H1 (cell line): Measurements from ENCODE around the gene SORCS3. TPM values are rescaled to one million over a fixed set of nuclear protein-coding genes. Genes with fewer than 3 reads are reported as not detected.

Experiments
- CTCF ChIA-PET: fragments of 300-600 bp; sonication (Branson Sonifier 250); formaldehyde crosslinking; loops from one replicate; lab custom pipeline; 2021; ENCODE audit not compliant: partially characterized antibody; lab: Charles Lee
- POLR2A ChIA-PET: fragments of 300-600 bp; sonication (Branson Sonifier 250); formaldehyde crosslinking; loops from one replicate; lab custom pipeline; 2021; ENCODE audit warnings: inconsistent platforms; ENCODE audit not compliant: partially characterized antibody; lab: Charles Lee
- DNase-seq, 2 experiments: peaks; one replicate each; pipeline versions ENCODE4 v3.0.0 to v3.0.0-alpha.2; 2010 to 2022; ENCODE audit warnings: low spot score in 2 of 2, low read depth in 1 of 2, mixed read lengths in 1 of 2
- FAIRE-seq: peaks from 2 replicates; lab custom pipeline; 2011; peaks lifted over from hg19 to GRCh38; lab: Jason Lieb, UNC
- H2AFZ ChIP-seq: 2 replicates; pipeline ENCODE4 v1.8.1; 2012; ENCODE audit warnings: low read length, inconsistent platforms
- H2AK5ac ChIP-seq: 2 replicates; pipeline ENCODE4 v1.6.1; 2013; ENCODE audit warnings: low read depth, low read length
- H2BK120ac ChIP-seq: replicated peaks from 2 replicates; pipeline ENCODE3; 2013; ENCODE audit warnings: low read depth, low read length, inconsistent platforms
- H2BK12ac ChIP-seq: 2 replicates; pipeline ENCODE4 v1.6.1; 2013; ENCODE audit warnings: low read depth, low read length
- H2BK15ac ChIP-seq: 2 replicates; pipeline ENCODE4 v1.6.1; 2013; ENCODE audit warnings: low read length
- H2BK20ac ChIP-seq: 2 replicates; pipeline ENCODE4 v1.6.1; 2013; ENCODE audit warnings: low read length
- H2BK5ac ChIP-seq: 2 replicates; pipeline ENCODE4 v1.6.1; 2013; ENCODE audit warnings: low read depth, low read length
- H3K14ac ChIP-seq: 2 replicates; pipeline ENCODE4 v1.6.1; 2013; ENCODE audit warnings: inconsistent platforms; ENCODE audit not compliant: insufficient read length
- H3K18ac ChIP-seq: 2 replicates; pipeline ENCODE4 v1.6.1; 2013; ENCODE audit warnings: low read length; ENCODE audit errors: extremely low read depth
- H3K23ac ChIP-seq: 2 replicates; pipeline ENCODE4 v1.6.1; 2013; ENCODE audit warnings: inconsistent platforms; ENCODE audit not compliant: insufficient read length
- H3K23me2 ChIP-seq: 2 replicates; pipeline ENCODE4 v1.6.1; 2013; ENCODE audit warnings: low read depth, low read length
- H3K27ac ChIP-seq: 2 replicates; pipeline ENCODE4 v1.6.1; 2011; ENCODE audit warnings: low read depth, low read length, inconsistent platforms
- H3K27me3 ChIP-seq, 4 experiments: replicated peaks in 1 of 4; 1 replicate in 1 of 4; 2 replicates in 3 of 4; pipeline versions ENCODE4 v1.6.1 to v1.8.1; 2011 to 2013; ENCODE audit warnings: low read length in 3 of 4, mild to moderate bottlenecking in 3 of 4, inconsistent platforms in 2 of 4, mixed read lengths in 2 of 4, moderate library complexity in 1 of 4; ENCODE audit not compliant: control insufficient read depth in 3 of 4, insufficient read depth in 3 of 4; ENCODE audit errors: extremely low read depth in 1 of 4
- H3K36me3 ChIP-seq, 4 experiments: 2 replicates each; pipeline versions ENCODE4 v1.6.1 to v1.8.1; 2011 to 2013; ENCODE audit warnings: mild to moderate bottlenecking in 4 of 4, low read length in 3 of 4, moderate library complexity in 2 of 4, control low read depth in 1 of 4, inconsistent platforms in 1 of 4; ENCODE audit not compliant: insufficient read depth in 4 of 4, control insufficient read depth in 2 of 4
- H3K4ac ChIP-seq: replicated peaks from 2 replicates; pipeline ENCODE3; 2013; ENCODE audit warnings: low read length, low read depth, mixed read lengths, inconsistent platforms; ENCODE audit not compliant: insufficient read length
- H3K4me1 ChIP-seq, 4 experiments: replicated peaks in 1 of 4; 1 replicate in 1 of 4; 2 replicates in 3 of 4; pipeline versions ENCODE4 v1.6.1 to v1.8.1; 2011 to 2013; ENCODE audit warnings: low read length in 3 of 4, inconsistent platforms in 2 of 4, mixed read lengths in 1 of 4; ENCODE audit not compliant: insufficient read depth in 4 of 4, control insufficient read depth in 3 of 4
- H3K4me2 ChIP-seq, 2 experiments: 2 replicates each; pipeline versions ENCODE4 v1.6.1 to v1.8.1; 2011 to 2013; ENCODE audit warnings: low read depth in 2 of 2, low read length in 2 of 2, control low read depth in 1 of 2, inconsistent platforms in 1 of 2, mild to moderate bottlenecking in 1 of 2; ENCODE audit not compliant: insufficient read depth in 1 of 2
- H3K4me3 ChIP-seq, 4 experiments: fragments of 200-600, 300-600 bp in 1 of 4; sonication (generic), shearing (Covaris generic), sonication (Bioruptor Twin) in 1 of 4; 2 replicates each; pipeline versions ENCODE4 v1.5.1 to v1.8.1; 2011 to 2016; ENCODE audit warnings: low read length in 4 of 4, low read depth in 3 of 4, control low read depth in 2 of 4, inconsistent platforms in 2 of 4, mild to moderate bottlenecking in 2 of 4, mixed read lengths in 1 of 4, moderate library complexity in 1 of 4; ENCODE audit not compliant: insufficient read depth in 2 of 4; ENCODE audit errors: extremely low read depth in 1 of 4
- H3K56ac ChIP-seq: replicated peaks from 2 replicates; pipeline ENCODE3; 2013; ENCODE audit warnings: low read depth, mild to moderate bottlenecking, mixed read lengths, low read length, inconsistent platforms; ENCODE audit not compliant: insufficient read length
- H3K79me1 ChIP-seq: 2 replicates; pipeline ENCODE4 v1.6.1; 2013; ENCODE audit warnings: low read depth, low read length, control low read depth
- H3K79me2 ChIP-seq, 2 experiments: 2 replicates each; pipeline versions ENCODE4 v1.6.1 to v1.8.1; 2012 to 2013; ENCODE audit warnings: low read length in 2 of 2, mild to moderate bottlenecking in 2 of 2, inconsistent platforms in 1 of 2; ENCODE audit not compliant: insufficient read depth in 2 of 2, control insufficient read depth in 1 of 2
- H3K9ac ChIP-seq, 4 experiments: replicated peaks in 1 of 4; 1 replicate in 1 of 4; 2 replicates in 3 of 4; pipeline versions ENCODE4 v1.6.1 to v1.8.1; 2011 to 2013; ENCODE audit warnings: low read depth in 3 of 4, low read length in 3 of 4, control low read depth in 2 of 4, mild to moderate bottlenecking in 2 of 4, moderate library complexity in 2 of 4, inconsistent platforms in 1 of 4; ENCODE audit errors: extremely low read depth in 1 of 4
- H3K9me3 ChIP-seq, 2 experiments: 2 replicates each; pipeline versions ENCODE4 v1.6.1 to v1.8.1; 2012 to 2013; ENCODE audit warnings: mild to moderate bottlenecking in 2 of 2, moderate library complexity in 2 of 2, control low read depth in 1 of 2, inconsistent platforms in 1 of 2, low read depth in 1 of 2, low read length in 1 of 2, mixed read lengths in 1 of 2; ENCODE audit not compliant: insufficient read depth in 2 of 2
- H4K20me1 ChIP-seq, 2 experiments: replicated peaks in 1 of 2; 2 replicates each; pipeline versions ENCODE3 to v1.8.1; 2011 to 2013; ENCODE audit warnings: inconsistent platforms in 2 of 2, low read length in 2 of 2, mild to moderate bottlenecking in 1 of 2; ENCODE audit not compliant: insufficient read depth in 2 of 2, control insufficient read depth in 1 of 2
- H4K5ac ChIP-seq: 2 replicates; pipeline ENCODE4 v1.6.1; 2013; ENCODE audit warnings: low read length, low read depth, mixed read lengths, inconsistent platforms; ENCODE audit not compliant: insufficient read length
- H4K8ac ChIP-seq: 2 replicates; pipeline ENCODE4 v1.8.0; 2013; ENCODE audit warnings: mild to moderate bottlenecking, moderate library complexity, low read length, inconsistent platforms; ENCODE audit not compliant: insufficient read depth; ENCODE audit errors: extremely low read depth
- H4K91ac ChIP-seq: replicated peaks from 2 replicates; pipeline ENCODE3; 2013; ENCODE audit warnings: low read length, mixed read lengths, inconsistent platforms; ENCODE audit not compliant: insufficient read length
- SRF ChIP-seq: IDR thresholded peaks from 2 replicates; pipeline ENCODE4 v1.6.1; 2011; ENCODE audit warnings: mild to moderate bottlenecking, low read depth, low read length, moderate library complexity
- WGBS, 2 experiments: shearing (Covaris generic) in 1 of 2; methylation state at CpG; one replicate each; pipeline versions ENCODE4 v1.1.6 to v1.1.7; 2013 to 2015; ENCODE audit warnings: low lambda C conversion rate in 2 of 2, mixed read lengths in 2 of 2, inconsistent platforms in 1 of 2, low coverage in 1 of 2, missing lambda C conversion rate in 1 of 2; ENCODE audit not compliant: insufficient replicate concordance in 2 of 2, insufficient coverage in 1 of 2, insufficient read length in 1 of 2; ENCODE audit errors: extremely low coverage in 1 of 2, missing lambda C conversion rate in 1 of 2; 5-methylcytosine and 5-hydroxymethylcytosine counted together
- polyA plus RNA-seq, 7 experiments: library from polyadenylated mRNA; depleted of rRNA in 3 of 7; stranded (reverse) in 5 of 7; unstranded in 2 of 7; fragments of >200 nt in 5 of 7; fragments of 200-250 nt in 2 of 7; gene quantifications; 1 replicate in 5 of 7; 2 replicates in 1 of 7; 4 replicates in 1 of 7; pipeline versions ENCODE4 v1.2.1 to v1.2.3, GENCODE V29; 2011 to 2013; ENCODE audit warnings: missing spikeins in 2 of 7, mixed read lengths in 2 of 7
- total RNA-seq: library from RNA; stranded (reverse); fragmentation: NEBNext Ultra II Directional; extraction: Animal tissue kit (Norgen Biotek cat#: 25700); gene quantifications from 2 replicates; pipeline ENCODE4 v1.2.1, GENCODE V29; 2021

Gene SORCS3
- total and polyA plus RNA-seq, 2 of the 8 experiments (the other 6 are each of a cell fraction or from before 2014, with no cell fraction given) = 0.26 to 0.88 TPM

DNA sequence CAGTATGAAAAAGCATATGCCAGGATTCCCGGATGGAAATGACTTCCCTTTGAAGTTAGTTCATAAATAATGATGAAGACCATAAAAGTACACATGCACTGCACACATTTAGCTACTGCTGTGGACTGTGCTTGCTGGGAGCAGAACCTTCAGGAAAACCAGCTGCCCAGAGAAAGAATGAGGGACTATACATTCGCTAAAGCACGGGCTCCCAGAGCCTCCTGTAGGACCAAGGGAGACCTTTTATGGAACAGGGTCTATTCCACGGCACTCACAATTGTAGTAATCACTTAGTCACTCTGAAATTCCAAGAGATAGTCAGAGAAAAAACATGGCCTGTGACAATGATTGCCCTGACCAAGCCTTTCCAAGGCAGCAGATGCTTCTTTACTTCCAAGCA, 24.1 kb downstream of the SORCS3 start:
- Histone ChIP-seq H2BK20ac (no peak overlapping the region), H4K8ac (no peak overlapping the region), H4K20me1 (peaks cover 0 to 2% of the 10 kb centered on the region in 2 experiments), H2BK12ac (no peak overlapping the region), H3K18ac (no peak overlapping the region), H3K27me3 (peaks cover 0 to 2% (median 0%) of the 10 kb centered on the region in 4 experiments; a peak in 1 of 7 replicates), H3K9ac (no peak overlapping the region), H3K23ac (no peak overlapping the region), H3K4me2 (no peak overlapping the region), H3K9me3 (no peaks in the 10 kb centered on the region), H3K4ac (no peak overlapping the region), H2AFZ (no peak overlapping the region), H3K56ac (no peak overlapping the region), H3K79me2 (no peaks in the 10 kb centered on the region), H2BK120ac (no peak overlapping the region), H3K36me3 (no peaks in the 10 kb centered on the region), H3K4me3 (no peak overlapping the region), H3K14ac (no peak overlapping the region), H4K91ac (no peak overlapping the region), H2BK15ac (no peak overlapping the region), H3K27ac (no peak overlapping the region)
- ChIA-PET POLR2A (no interaction called here), CTCF (interaction anchor here (2.0 kb wide), 1 partner anchor 18 kb away, joined by 4 read pairs; no protein-coding TSS in a partner anchor)
- FAIRE-seq = no peak
- DNase-seq = no peak
- TF ChIP-seq SRF = no peak
- TF ChIP-seq, all 59 proteins: peak for 0
- WGBS, 2 experiments = 90% methylated on average over 4 of the region's 4 CpGs; no CpG with 5 or more reads in 1 of the 2 experiments
- Histone ChIP-seq H2BK5ac (no peak overlapping the region), H4K5ac (no peak overlapping the region), H3K4me1 (peaks cover 0 to 2% (median 0%) of the 10 kb centered on the region in 4 experiments; a peak in 2 of 7 replicates), H3K79me1 (no peaks in the 10 kb centered on the region), H2AK5ac (no peak overlapping the region), H3K23me2 (no peaks in the 10 kb centered on the region; the same call in 1 of the 2 replicates)
